GM06990 (cell line): ENCODE results near the gene CCL17.

ENCODE experiments used
- DNase-seq: peaks from one replicate; pipeline ENCODE4 v3.0.0-alpha.2; 2011; ENCODE audit not compliant: insufficient read length; ENCODE audit errors: extremely low read depth
- H3K27me3 ChIP-seq: replicated peaks from 2 replicates; pipeline ENCODE4 v1.6.0; 2011; ENCODE audit warnings: low read length; ENCODE audit not compliant: control insufficient read depth, insufficient read depth
- H3K36me3 ChIP-seq: 2 replicates; pipeline ENCODE4 v1.5.1; 2011; ENCODE audit warnings: low read length; ENCODE audit not compliant: control insufficient read depth, insufficient read depth
- H3K4me3 ChIP-seq: replicated peaks from 2 replicates; pipeline ENCODE4 v1.5.1; 2011; ENCODE audit warnings: low read depth, mild to moderate bottlenecking, control low read depth, low read length
- TF ChIP-seq, protein P1 (sequence below): IDR thresholded peaks from 2 replicates; pipeline ENCODE4 v1.5.1; 2011; ENCODE audit warnings: low read length, control low read depth, mild to moderate bottlenecking, inconsistent platforms; ENCODE audit not compliant: insufficient read depth, poor library complexity, severe bottlenecking

Gene CCL17

DNA sequence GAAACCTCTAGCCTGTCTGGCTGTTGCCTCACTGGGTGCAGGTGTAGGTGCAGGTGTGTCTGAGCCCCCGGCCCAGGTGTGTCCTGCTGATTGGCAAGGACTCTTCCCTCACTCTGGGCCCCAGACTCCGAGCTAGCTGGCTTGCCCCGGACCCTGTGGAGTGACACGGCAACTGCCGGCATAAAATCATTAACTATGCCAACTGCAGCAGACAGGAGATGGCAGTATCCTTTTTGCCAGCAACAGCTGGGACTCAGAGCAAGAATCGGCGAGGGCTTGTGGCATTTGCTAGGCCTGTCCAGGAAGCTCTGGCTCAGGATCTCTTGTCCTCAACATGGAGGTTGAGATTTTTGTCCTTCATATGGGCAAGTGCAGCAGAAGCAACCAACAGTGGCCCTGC is 21.8 kb downstream of the CCL17 start:
- H3K27me3 ChIP-seq: no peaks in the 10 kb centered on the region
- H3K36me3 ChIP-seq: peaks cover 15% of the 10 kb centered on the region
- no peak overlapping the region for H3K4me3 ChIP-seq
- TF ChIP-seq, protein P1, sequence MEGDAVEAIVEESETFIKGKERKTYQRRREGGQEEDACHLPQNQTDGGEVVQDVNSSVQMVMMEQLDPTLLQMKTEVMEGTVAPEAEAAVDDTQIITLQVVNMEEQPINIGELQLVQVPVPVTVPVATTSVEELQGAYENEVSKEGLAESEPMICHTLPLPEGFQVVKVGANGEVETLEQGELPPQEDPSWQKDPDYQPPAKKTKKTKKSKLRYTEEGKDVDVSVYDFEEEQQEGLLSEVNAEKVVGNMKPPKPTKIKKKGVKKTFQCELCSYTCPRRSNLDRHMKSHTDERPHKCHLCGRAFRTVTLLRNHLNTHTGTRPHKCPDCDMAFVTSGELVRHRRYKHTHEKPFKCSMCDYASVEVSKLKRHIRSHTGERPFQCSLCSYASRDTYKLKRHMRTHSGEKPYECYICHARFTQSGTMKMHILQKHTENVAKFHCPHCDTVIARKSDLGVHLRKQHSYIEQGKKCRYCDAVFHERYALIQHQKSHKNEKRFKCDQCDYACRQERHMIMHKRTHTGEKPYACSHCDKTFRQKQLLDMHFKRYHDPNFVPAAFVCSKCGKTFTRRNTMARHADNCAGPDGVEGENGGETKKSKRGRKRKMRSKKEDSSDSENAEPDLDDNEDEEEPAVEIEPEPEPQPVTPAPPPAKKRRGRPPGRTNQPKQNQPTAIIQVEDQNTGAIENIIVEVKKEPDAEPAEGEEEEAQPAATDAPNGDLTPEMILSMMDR: no peak
- DNase-seq: no peak

DNA sequence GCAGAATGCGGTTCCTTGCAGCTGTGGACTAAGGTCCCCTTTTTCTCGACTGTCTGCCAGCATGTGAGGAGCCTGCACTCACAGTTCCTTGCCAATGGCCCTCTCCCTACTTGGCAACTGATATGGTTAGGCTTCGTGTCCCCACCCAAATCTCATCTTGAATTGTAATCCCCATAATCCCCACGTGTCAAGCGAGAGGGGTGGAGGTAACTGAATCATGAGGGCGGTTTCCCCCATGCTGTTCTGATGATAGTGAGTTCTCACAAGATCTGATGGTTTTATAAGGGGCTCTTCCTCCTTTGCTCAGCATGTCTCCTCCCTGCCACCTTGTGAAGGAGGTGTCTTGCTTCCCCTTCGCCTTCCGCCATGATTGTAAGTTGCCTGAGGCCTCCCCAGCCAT is 22.7 kb downstream of the CCL17 start:
- Histone ChIP-seq H3K4me3 (no peak overlapping the region), H3K27me3 (no peaks in the 10 kb centered on the region), H3K36me3 (peaks cover 18% of the 10 kb centered on the region)
- TF ChIP-seq, protein P1: no peak
- DNase-seq: no peak

DNA sequence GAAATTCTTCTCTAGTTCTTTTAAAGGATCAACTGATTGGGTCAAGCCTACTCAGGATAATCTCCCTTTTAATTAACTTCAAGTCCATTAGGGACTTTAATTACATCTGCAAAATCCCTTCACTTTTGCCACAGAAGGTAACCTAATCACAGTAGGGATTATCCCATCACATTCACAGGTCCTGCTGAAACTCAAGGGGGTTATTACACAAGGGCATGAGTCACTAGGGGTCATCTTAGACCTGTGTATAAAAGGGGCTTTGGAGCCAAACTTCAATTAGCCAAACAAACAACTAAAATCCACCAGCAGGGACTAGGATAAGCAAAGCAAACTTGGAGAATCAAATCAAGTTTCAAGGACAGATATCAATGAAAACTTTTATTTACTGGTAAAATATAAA is 23.3 kb downstream of the CCL17 start:
- H3K27me3 ChIP-seq: no peaks in the 10 kb centered on the region
- DNase-seq: no peak
- no peak overlapping the region for H3K4me3 ChIP-seq
- TF ChIP-seq, protein P1: no peak
- H3K36me3 ChIP-seq: peaks cover 22% of the 10 kb centered on the region

DNA sequence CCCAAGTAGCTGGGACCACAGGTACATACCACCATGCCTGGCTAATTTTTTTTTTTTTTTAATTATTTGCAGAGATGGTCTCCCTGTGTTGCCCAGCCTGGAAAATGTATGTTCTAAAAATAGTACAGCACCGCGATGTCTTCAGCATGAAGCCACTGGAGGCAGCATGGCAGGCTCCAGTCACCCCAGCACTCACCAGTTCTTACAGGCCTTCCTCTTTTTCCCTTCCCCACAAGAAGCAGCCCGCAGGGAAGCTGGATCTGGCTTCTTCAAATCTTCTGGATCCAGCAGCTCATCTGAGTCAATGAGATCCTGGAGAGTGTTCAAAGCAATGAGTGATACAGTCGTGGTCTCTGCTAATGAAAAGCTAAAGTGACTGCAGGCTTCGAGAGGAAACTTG is 26.4 kb downstream of the CCL17 start:
- TF ChIP-seq, protein P1: no peak
- Histone ChIP-seq H3K36me3 (peaks cover 27% of the 10 kb centered on the region), H3K4me3 (no peak overlapping the region), H3K27me3 (no peaks in the 10 kb centered on the region)
- DNase-seq: no peak

DNA sequence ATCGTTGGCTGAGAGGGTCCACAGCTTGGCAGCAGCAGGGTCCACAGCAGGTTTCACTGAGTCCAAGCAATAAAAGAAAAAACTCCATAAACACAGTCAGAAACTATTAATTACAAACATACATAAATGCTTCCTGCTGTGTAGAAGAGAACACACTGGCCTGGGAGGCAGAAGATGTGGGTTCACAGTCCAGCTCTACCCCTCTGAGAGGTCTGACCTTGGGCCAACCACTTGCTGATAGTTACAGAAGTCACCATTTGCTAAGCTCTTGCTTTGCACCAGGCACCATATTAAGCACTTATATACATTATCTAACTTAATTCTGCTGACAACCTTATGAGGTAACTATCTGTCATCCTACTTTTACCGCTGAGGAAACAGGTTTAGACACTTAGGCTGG is 27.9 kb downstream of the CCL17 start:
- Histone ChIP-seq H3K27me3 (no peaks in the 10 kb centered on the region), H3K4me3 (no peak overlapping the region), H3K36me3 (peaks cover 26% of the 10 kb centered on the region)
- TF ChIP-seq, protein P1: no peak
- no peak for DNase-seq

DNA sequence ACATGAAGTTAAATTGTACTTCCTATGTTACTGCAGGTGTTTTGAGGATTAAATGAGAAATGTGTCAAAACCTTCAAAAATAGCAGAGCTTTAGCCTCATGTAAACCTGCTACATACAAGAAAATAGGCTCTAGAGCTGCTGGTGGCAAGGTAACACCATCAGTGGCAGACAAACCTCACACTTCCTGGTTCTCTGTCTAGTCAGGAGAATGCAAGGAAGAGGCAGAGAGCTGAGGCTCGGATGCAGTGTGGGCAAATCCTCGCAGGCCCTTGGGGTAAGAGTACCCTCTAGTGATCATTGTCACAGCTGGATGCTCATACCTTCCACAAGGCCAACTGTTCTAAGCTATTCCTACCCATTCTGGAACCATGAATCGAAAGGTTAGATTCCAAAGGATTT is 28.4 kb downstream of the CCL17 start:
- no peak for DNase-seq
- TF ChIP-seq, protein P1: no peak
- no peaks in the 10 kb centered on the region for H3K27me3 ChIP-seq
- no peak overlapping the region for H3K4me3 ChIP-seq
- peaks cover 23% of the 10 kb centered on the region for H3K36me3 ChIP-seq
